Endometrium (tissue), 2 donors: Measurements from ENCODE around the gene LAMA5.

Experiments
- FAIRE-seq: peaks from 2 replicates; lab custom pipeline; 2012; peaks lifted over from hg19 to GRCh38; lab: Jason Lieb, UNC
- donor health status: control.
- donor health status: control.

LAMA5 gene

GRCh38 chr20:62405108-62405980 is 38.2 kb upstream of the LAMA5 start:
- no peak for FAIRE-seq

- no peak for FAIRE-seq
Observed at GRCh38 chr20:62404761-62405107, 37.6 kb upstream of the LAMA5 start.

- FAIRE-seq, result no peak
Observed at GRCh38 chr20:62404112-62404665, 37.1 kb upstream of the LAMA5 start.

GRCh38 chr20:62403331-62403730 is 36.2 kb upstream of the LAMA5 start:
- no peak for FAIRE-seq

DNA sequence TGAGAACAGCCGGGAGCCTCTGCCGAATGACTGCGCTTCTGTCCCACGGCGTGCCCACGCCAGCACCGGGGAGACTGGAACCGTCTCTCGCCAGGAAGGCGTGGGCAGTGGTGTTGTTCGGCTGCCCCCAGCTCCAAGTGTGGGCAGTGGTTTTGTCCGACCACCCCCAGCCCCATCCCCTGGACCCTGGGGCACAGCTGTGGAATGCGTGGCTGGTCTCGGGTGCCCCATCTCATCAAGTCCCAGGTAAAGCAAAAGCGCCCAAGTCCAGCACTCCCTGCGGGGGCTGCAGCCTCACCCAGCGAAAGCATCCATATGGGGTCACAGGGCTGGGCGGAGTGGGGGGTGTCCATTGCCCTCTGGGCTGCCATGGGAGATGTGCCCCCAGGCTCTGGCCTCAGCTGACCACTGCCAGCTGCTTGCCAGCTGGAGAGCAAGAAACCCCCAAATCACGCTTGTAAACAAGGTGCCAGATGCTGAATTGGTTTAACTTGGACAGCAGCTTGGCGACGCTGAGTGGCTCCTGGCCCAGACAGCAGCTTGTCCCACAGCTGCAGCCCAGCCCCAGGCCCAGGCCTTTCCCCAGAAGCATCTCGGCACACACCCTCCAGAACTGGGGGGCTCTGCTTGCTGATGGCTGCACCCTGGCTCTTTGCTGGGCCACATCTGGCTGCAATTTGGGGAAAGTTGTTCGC is 35.5 kb upstream of the LAMA5 start:
- FAIRE-seq, result no peak

DNA sequence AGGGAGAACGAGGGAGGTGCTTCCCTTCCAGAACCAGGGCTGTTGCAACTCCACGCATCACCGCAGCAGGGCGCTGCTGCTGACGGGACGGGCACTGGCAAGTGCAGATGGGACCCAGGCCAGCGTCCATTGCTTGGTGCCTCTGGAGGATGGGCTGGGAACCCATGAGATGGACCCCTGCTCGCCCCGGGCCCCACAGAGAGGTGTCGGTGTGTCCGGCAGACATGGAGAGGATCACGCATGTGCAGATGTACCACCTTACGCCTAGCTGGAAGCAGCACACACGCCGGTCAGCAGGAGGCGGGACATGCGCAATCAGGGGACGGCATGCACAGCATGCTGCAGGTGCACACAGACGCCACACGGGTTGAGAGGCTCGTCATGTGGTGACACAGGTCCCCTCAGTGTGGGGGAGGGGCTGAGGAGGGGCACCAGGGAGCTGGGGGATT is 34.2 kb upstream of the LAMA5 start:
- no peak for FAIRE-seq

- no peak for FAIRE-seq
Observed at GRCh38 chr20:62400541-62400940, 33.4 kb upstream of the LAMA5 start.

- no peak for FAIRE-seq
Observed at GRCh38 chr20:62400021-62400420, 32.9 kb upstream of the LAMA5 start.

GRCh38 chr20:62398120-62398821 is 31.2 kb upstream of the LAMA5 start:
- FAIRE-seq, result no peak

- no peak for FAIRE-seq
Observed at GRCh38 chr20:62396367-62397239, 29.5 kb upstream of the LAMA5 start.

GRCh38 chr20:62395311-62396242 is 28.5 kb upstream of the LAMA5 start:
- FAIRE-seq, result no peak

- FAIRE-seq, result no peak
Observed at GRCh38 chr20:62394248-62395245, 27.4 kb upstream of the LAMA5 start.

DNA sequence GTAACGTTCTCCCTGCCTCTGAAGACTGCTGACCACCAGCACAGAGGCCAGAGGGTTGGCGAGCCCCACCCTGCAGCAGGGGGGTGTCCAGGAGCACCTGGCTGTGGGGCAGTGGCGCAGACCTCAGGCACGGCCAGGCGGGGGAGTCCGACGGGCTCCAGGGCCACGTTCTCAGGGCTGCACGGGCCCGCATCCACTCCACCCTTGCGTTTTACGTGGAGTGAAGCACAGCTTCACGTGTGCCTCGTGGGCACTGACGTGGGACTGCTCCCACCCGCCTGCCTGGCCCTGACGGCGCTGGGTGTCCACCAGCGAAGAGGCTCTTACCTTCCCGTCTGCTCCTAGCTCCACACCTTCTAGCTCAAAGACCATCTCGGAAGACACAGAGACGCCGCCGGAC is 26.7 kb upstream of the LAMA5 start:
- no peak for FAIRE-seq

DNA sequence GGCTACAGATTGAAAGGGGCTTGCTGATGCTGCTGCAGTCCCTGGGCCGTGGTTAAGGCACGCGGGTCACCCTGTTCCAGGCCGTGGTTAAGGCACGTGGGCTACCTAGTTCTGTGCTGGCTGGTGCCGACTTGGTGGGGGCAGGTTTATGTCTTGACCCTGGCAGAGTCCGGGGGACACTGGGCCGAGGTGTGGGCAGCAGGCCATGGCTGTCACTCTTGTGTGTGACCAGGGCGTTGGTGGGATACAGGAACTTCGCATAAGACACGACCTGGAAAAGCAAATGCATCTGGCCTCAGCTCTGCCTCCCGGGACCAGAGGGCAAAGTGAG is 26.2 kb upstream of the LAMA5 start:
- FAIRE-seq, result no peak

DNA sequence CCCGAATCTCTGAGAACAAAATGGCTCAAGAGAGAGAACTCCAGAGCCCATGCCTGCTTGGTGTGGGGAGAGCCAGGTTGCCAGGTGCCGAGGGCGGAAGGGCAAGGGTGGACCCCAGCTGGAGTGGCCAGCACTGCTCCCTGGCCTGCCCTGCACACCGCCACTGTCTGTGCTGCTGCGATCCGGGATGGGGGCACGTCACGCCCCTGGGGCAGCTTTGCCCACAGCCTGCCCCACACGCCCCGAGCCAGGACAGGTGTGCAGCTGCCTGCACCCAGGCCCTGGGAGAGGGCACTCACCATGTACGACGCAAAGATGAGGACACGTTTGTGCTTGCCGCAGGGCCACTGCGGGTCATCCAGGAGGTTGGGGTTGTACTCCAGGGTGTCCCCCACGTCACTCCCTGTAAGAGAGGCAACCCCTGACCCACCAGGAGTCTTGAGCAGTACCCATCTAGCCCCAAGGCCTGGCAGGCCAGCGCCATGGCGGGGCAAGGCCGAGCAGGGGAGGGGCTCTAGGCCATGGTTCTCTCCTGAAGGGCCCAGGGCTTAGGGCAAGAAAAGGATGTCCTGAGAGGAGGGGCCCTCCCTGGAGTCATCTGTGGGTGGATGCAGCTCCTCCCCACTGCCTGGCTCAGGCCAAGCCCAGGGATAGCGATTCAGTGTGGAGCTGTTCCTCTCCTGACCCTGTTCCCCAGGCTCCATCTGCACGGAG is 25.7 kb upstream of the LAMA5 start:
- no peak for FAIRE-seq

DNA sequence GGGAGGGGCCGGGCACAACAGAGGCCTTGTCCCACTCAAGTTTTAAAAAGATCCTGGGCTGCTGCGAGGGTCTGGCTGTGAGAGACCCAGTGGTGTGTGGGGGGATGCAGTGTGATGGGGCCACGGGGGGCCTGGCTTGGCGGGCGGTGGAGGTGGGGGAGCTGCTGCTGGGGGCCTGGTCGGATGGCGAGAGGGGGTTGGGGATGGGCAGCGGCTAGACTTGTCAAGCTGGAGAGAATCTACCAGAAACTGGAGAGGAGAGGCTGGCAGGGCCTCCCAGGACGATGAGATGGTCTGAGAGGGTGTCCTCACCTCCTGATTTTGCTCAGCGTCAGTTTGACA is 24.9 kb upstream of the LAMA5 start:
- FAIRE-seq, result no peak

GRCh38 chr20:62391165-62392076 is 24.3 kb upstream of the LAMA5 start:
- no peak for FAIRE-seq
